Measurements from ENCODE around the gene CFAP70.

DNA sequence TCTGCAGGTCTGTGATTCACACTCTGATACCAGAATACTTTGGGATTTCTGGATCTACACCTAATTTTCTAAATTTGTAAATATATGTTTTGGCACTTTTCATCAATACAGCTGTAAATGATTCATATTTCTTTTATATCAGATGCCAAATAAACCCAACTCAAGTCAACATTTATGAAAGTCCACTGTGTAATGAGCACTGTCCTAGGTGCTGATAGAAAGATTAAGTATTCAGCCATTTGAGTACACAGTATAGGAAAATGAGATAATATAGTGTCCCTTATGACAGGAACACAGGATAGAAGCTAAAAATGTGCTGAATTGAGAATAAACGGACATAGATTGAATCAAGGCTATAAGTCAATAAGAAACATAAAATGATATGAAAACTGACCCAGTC is 48.8 kb upstream of the CFAP70 start:
- TF ChIP-seq, protein P1, sequence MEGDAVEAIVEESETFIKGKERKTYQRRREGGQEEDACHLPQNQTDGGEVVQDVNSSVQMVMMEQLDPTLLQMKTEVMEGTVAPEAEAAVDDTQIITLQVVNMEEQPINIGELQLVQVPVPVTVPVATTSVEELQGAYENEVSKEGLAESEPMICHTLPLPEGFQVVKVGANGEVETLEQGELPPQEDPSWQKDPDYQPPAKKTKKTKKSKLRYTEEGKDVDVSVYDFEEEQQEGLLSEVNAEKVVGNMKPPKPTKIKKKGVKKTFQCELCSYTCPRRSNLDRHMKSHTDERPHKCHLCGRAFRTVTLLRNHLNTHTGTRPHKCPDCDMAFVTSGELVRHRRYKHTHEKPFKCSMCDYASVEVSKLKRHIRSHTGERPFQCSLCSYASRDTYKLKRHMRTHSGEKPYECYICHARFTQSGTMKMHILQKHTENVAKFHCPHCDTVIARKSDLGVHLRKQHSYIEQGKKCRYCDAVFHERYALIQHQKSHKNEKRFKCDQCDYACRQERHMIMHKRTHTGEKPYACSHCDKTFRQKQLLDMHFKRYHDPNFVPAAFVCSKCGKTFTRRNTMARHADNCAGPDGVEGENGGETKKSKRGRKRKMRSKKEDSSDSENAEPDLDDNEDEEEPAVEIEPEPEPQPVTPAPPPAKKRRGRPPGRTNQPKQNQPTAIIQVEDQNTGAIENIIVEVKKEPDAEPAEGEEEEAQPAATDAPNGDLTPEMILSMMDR (IDR thresholded peaks at IDR 0.05): no peak
- no peak for TF ChIP-seq POLR2A (IDR thresholded peaks at IDR 0.05)

Data from prostate gland (tissue), 2 donors.